HT-29 (cell line): ENCODE measurements around the gene XPO4. TPM values are rescaled to one million over a fixed set of nuclear protein-coding genes. Genes with fewer than 3 reads are reported as not detected.

Experiments used
- DNase-seq: peaks from one replicate; pipeline ENCODE4 v3.0.0-alpha.2; 2015; ENCODE audit warnings: low spot score
- total RNA-seq: library from RNA; depleted of rRNA; stranded (reverse); fragments of >200 nt; shearing (Covaris generic); gene quantifications from 2 replicates; pipeline ENCODE4 v1.2.3, GENCODE V29; 2014

Gene XPO4
- total RNA-seq, 1 experiment from 2014 or later: 38.6 TPM

- DNase-seq: peak; percentile 81
Observed at GRCh38 chr13:20828539-20829364, 73.8 kb downstream of the XPO4 start.

GRCh38 chr13:20826843-20827560, 75.5 kb downstream of the XPO4 start:
- no peak for DNase-seq

DNA sequence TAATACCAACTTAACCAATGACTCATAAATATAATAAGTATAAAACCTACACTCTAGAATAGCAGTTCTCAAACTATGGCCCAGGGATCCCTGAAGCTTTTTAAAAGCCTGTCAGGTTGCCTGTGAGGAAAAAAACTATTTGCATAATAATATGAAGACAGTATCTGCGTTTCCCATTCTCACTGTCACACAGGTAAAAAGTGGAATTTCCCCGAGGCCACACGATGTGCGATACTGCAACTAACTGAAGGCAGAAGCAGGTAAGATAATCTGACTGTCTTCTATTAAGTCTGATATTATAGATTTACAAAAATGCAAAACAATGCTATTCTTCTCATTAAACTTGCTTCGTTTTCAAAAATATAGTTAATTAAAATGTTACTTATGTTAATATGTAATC, 76.2 kb downstream of the XPO4 start:
- DNase-seq: no peak

DNA sequence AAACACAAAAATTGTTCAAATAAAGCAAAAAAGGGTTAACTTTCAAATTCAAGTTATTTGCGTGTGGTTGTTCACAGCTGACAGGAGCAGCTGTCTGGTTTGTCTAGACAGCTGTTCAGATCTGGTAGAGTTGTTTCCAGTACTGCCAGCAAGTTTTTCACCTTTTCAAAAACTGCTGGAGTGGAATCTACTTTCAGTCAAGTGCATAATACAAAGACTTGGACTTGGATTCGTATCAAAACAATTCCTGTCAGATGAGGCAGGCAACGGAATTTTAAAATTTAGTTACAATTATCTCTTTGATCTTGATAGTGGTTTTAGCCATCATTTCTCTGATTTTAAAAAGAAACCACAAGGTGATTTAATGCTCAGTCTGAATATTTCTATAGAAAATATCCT, 77.1 kb downstream of the XPO4 start:
- no peak for DNase-seq

- DNase-seq: no peak
Observed at GRCh38 chr13:20824762-20825476, 77.6 kb downstream of the XPO4 start.

- no peak for DNase-seq
Observed at GRCh38 chr13:20823071-20823470, 79.5 kb downstream of the XPO4 start.

DNA sequence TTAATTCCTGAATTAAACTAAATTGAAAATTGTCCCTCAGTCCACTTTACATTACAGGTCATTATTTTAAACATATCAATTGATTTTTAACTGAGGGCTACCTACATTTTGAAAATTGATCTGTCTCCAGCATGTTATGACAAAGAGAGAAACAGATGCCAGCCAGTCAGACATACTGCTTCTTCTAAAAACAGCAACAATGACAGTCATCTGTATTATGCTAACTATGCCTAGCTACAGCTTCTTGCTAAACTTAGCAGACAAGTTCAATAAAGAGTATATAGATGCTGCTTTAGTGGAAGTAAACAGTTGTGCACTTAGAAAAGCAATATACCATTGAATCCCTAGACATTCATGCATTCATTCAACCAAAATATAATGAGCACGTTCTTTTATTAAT, 80.1 kb downstream of the XPO4 start:
- no peak for DNase-seq

DNA sequence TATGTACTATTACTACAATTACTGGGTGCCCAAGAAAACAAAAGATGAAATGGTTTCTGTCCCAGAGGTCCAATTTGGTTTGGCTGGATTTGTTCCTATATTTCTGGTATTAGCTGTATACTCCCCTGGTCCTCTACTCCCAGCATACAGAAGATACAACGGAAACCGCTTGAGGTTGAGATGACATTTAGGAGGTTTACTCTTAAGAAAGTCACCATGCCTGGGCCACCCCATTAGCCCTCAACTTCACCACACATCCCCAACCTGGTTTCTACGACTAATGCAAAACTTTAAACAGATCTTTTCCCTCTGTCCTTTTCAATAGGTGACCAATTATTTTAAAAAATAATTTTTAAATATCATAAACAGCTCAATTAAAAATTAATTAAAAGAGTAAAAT, 82.8 kb downstream of the XPO4 start:
- DNase-seq: no peak

- no peak for DNase-seq
Observed at GRCh38 chr13:20815464-20815863, 87.1 kb downstream of the XPO4 start.

DNA sequence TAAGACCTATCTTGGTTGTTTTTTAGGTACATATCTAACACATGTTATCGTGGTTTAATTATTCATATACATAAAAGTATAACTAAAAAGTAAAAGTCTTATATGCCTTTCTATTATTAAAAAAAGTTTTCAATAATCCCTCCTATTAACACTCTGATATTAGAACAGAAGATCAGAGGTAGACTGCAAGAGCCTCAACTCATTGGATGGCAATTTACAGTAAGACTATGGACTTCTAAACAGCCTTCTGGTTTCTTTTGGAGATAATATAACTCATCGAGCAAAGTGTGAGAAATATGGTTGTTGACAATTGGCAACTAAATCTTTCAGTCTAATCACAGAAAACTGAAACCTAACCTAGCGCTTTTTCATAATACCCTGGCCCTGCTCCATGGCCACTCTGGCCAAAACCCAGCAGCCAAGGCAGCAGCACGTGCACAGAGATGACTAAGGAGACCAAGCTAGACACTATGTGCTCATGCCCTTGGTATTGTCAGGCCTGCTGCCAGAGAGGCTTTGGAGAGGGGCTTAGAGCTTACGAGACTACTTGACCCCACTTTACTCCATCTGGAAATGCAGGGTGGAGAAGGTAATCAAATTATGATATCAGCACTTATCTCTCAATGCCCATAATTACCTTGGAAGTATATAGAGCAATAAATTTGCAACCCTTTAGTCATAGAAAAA, 88.2 kb downstream of the XPO4 start:
- no peak for DNase-seq

DNA sequence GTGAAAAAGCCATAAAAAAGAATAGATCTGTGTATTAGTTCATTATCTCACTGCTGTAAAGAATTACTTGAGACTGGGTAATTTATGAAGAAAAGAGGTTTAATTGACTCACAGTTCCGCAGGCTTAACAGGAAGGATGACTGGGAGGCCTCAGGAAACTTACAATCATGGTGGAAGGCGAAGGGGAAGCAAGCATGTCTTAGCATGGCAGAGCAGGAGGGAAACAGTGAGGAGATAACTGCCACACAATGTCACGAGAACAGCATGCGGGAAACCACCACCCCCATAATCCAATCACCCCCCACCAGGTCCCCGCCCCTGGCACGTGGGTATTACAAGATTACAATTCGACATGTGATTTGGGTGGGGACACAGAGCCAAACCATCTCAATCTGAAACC, 89.7 kb downstream of the XPO4 start:
- no peak for DNase-seq

DNA sequence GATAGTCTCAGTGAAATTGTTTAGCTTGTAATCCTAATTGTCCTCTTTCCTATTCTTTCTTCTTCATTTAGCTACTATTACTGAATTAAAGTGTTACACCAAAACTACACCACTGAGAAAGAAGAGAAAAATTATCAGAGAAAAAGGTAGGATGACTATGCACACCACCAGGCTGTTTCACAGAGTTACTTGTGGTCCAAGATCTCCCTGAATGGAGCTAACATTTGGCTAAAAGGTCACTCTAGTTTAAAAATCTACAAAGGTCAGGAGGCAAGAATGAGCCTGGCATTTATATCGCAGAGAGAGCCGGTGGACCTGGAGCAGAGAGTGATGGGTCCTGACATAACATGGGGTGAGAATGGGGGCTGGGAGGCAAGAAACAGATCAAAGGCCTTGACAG, 91.7 kb downstream of the XPO4 start:
- no peak for DNase-seq

DNA sequence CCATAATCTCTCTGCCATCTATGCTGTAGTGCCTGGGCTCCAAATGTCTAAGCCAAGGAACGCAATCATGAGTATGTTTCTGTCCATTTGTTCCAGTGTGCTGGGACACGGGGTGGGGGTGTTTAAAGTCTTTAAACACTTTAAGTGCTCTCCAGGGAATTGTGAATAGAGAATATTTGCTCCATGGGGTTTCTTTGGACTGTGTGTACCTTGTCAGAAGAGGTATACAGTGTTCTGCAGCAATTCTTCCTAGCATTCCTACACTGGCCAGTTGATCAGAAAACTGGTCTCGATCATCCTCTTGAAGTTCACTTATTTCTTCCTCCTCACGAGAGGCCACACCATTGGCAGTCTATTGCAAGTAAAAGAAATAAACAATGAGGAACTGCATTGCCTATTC, 93.7 kb downstream of the XPO4 start:
- no peak for DNase-seq

- no peak for DNase-seq
Observed at GRCh38 chr13:20803180-20803965, 99.2 kb downstream of the XPO4 start.

DNA sequence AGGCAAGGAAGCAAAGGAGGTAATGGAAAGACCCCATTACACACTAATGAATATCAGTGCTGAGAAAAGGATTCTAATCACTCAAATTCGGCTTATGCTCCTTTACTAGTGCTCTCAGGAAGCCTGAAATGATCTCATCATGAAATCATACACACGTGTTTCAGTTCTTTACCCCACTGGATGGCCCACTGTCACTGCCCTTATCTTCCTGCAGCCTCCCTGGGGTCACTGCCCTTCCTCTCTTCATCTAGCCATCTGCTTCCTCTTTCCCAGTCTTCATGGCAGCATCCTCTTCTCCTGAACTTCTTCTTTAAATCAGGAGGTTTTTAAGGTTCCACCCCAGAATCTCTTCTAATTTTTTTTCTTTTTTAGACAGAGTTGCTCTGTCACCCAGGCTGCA, 100.8 kb downstream of the XPO4 start:
- DNase-seq: no peak

GRCh38 chr13:20799726-20800416, 102.7 kb downstream of the XPO4 start:
- DNase-seq: no peak

DNA sequence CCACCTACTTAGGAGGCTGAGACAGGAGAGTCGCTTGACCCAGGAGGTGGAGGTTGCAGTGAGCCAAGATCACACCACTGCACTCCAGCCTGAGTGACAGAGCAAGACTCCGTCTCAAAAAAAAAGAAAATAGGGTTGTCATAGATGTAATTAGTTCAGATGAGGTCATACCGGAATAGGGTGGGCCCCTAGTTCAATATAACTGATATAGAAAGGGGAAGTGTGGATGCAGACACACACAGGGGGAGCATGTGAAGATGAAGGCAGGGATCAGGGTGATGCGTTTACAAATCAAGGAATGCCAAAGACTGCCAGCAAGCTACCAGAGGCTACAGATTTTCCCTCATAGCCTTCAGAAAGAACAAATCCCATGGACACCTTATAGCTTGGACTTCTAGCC, 104.5 kb downstream of the XPO4 start:
- no peak for DNase-seq

- no peak for DNase-seq
Observed at GRCh38 chr13:20796791-20797508, 105.6 kb downstream of the XPO4 start.

- DNase-seq: no peak
Observed at GRCh38 chr13:20789665-20790064, 112.9 kb downstream of the XPO4 start.

GRCh38 chr13:20788312-20788711, 114.2 kb downstream of the XPO4 start:
- DNase-seq: no peak
